ENCODE results near the gene SLC6A18. TPM values are rescaled to one million over a fixed set of nuclear protein-coding genes. Genes with fewer than 3 reads are reported as not detected.

Gene SLC6A18
- total and polyA plus RNA-seq, 2 donors (not counting 1 experiment from before 2014, with no cell fraction given), result not detected

GRCh38 chr5:1280177-1281037, 55.2 kb downstream of the SLC6A18 start:
- no peak overlapping the region for H3K27ac ChIP-seq (ENCODE audit: insufficient read depth, low read length)
- no peaks in the 10 kb centered on the region for H4K20me1 ChIP-seq (ENCODE audit: control insufficient read depth, extremely low read depth, insufficient read depth, low read length)
- H3K36me3 ChIP-seq (ENCODE audit: control insufficient read depth, insufficient read depth, low read length), result no peaks in the 10 kb centered on the region
- no peaks in the 10 kb centered on the region for H3K9me3 ChIP-seq (ENCODE audit: control insufficient read depth, insufficient read depth, low read depth, low read length)
- H3K79me2 ChIP-seq (ENCODE audit: control insufficient read depth, insufficient read depth, low read length), result no peaks in the 10 kb centered on the region
- no peak for DNase-seq (ENCODE audit: low read depth in 2 of 2)
- H3K4me3 ChIP-seq (replicated peaks in 1 of 4; ENCODE audit: control extremely low read depth in 1 of 4, insufficient read depth in 1 of 4, low read depth in 3 of 4, low read length in 4 of 4), result no peak overlapping the region
- H3K9ac ChIP-seq (ENCODE audit: insufficient read depth, low read length), result no peak overlapping the region
- no peak for TF ChIP-seq EZH2 (IDR thresholded peaks at IDR 0.05; ENCODE audit: low read length, missing control alignments)
- no peak for TF ChIP-seq CTCF (conservative IDR thresholded peaks at IDR 0.05 in 1 of 2, IDR thresholded peaks at IDR 0.05 in 1 of 2; ENCODE audit: low read depth in 1 of 2, low read length in 2 of 2)
- no peaks in the 10 kb centered on the region for H3K4me1 ChIP-seq (ENCODE audit: control insufficient read depth, extremely low read depth, insufficient read depth, low read length)
- H2AFZ ChIP-seq (ENCODE audit: low read length), result no peak overlapping the region
- H3K27me3 ChIP-seq (ENCODE audit: control insufficient read depth, insufficient read depth, low read length), result no peaks in the 10 kb centered on the region
- H3K4me2 ChIP-seq (ENCODE audit: extremely low read depth, insufficient read depth, low read length), result no peak overlapping the region

GRCh38 chr5:1281038-1281882, 56.1 kb downstream of the SLC6A18 start:
- Histone ChIP-seq H3K27ac (ENCODE audit: insufficient read depth, low read length) (no peak overlapping the region), H3K36me3 (ENCODE audit: control insufficient read depth, insufficient read depth, low read length) (no peaks in the 10 kb centered on the region), H3K79me2 (ENCODE audit: control insufficient read depth, insufficient read depth, low read length) (no peaks in the 10 kb centered on the region), H3K9me3 (ENCODE audit: control insufficient read depth, insufficient read depth, low read depth, low read length) (no peaks in the 10 kb centered on the region), H4K20me1 (ENCODE audit: control insufficient read depth, extremely low read depth, insufficient read depth, low read length) (no peaks in the 10 kb centered on the region), H2AFZ (ENCODE audit: low read length) (no peak overlapping the region), H3K9ac (ENCODE audit: insufficient read depth, low read length) (no peak overlapping the region), H3K4me3 (replicated peaks in 1 of 4; ENCODE audit: control extremely low read depth in 1 of 4, insufficient read depth in 1 of 4, low read depth in 3 of 4, low read length in 4 of 4) (no peak overlapping the region), H3K27me3 (ENCODE audit: control insufficient read depth, insufficient read depth, low read length) (no peaks in the 10 kb centered on the region), H3K4me1 (ENCODE audit: control insufficient read depth, extremely low read depth, insufficient read depth, low read length) (no peaks in the 10 kb centered on the region), H3K4me2 (ENCODE audit: extremely low read depth, insufficient read depth, low read length) (no peak overlapping the region)
- TF ChIP-seq CTCF (conservative IDR thresholded peaks at IDR 0.05 in 1 of 2, IDR thresholded peaks at IDR 0.05 in 1 of 2; ENCODE audit: low read depth in 1 of 2, low read length in 2 of 2), result no peak
- TF ChIP-seq EZH2 (IDR thresholded peaks at IDR 0.05; ENCODE audit: low read length, missing control alignments), result no peak
- no peak for DNase-seq (ENCODE audit: low read depth in 2 of 2)

Data from fibroblast of lung (primary cell).